H1 (cell line): ENCODE data around the gene MRPS35. TPM values are rescaled to one million over a fixed set of nuclear protein-coding genes. Genes with fewer than 3 reads are reported as not detected.

Experiments used
- CTCF ChIA-PET: fragments of 300-600 bp; sonication (Branson Sonifier 250); formaldehyde crosslinking; loops from one replicate; lab custom pipeline; 2021; ENCODE audit not compliant: partially characterized antibody; lab: Charles Lee
- POLR2A ChIA-PET: fragments of 300-600 bp; sonication (Branson Sonifier 250); formaldehyde crosslinking; loops from one replicate; lab custom pipeline; 2021; ENCODE audit warnings: inconsistent platforms; ENCODE audit not compliant: partially characterized antibody; lab: Charles Lee
- DNase-seq, 2 experiments: peaks; one replicate each; pipeline versions ENCODE4 v3.0.0 to v3.0.0-alpha.2; 2010 to 2022; ENCODE audit warnings: low spot score in 2 of 2, low read depth in 1 of 2, mixed read lengths in 1 of 2
- FAIRE-seq: peaks from 2 replicates; lab custom pipeline; 2011; peaks lifted over from hg19 to GRCh38; lab: Jason Lieb, UNC
- H2AFZ ChIP-seq: 2 replicates; pipeline ENCODE4 v1.8.1; 2012; ENCODE audit warnings: low read length, inconsistent platforms
- H2AK5ac ChIP-seq: 2 replicates; pipeline ENCODE4 v1.6.1; 2013; ENCODE audit warnings: low read depth, low read length
- H2BK120ac ChIP-seq: replicated peaks from 2 replicates; pipeline ENCODE3; 2013; ENCODE audit warnings: low read depth, low read length, inconsistent platforms
- H2BK12ac ChIP-seq: 2 replicates; pipeline ENCODE4 v1.6.1; 2013; ENCODE audit warnings: low read depth, low read length
- H2BK15ac ChIP-seq: 2 replicates; pipeline ENCODE4 v1.6.1; 2013; ENCODE audit warnings: low read length
- H2BK20ac ChIP-seq: 2 replicates; pipeline ENCODE4 v1.6.1; 2013; ENCODE audit warnings: low read length
- H2BK5ac ChIP-seq: 2 replicates; pipeline ENCODE4 v1.6.1; 2013; ENCODE audit warnings: low read depth, low read length
- H3K14ac ChIP-seq: 2 replicates; pipeline ENCODE4 v1.6.1; 2013; ENCODE audit warnings: inconsistent platforms; ENCODE audit not compliant: insufficient read length
- H3K18ac ChIP-seq: 2 replicates; pipeline ENCODE4 v1.6.1; 2013; ENCODE audit warnings: low read length; ENCODE audit errors: extremely low read depth
- H3K23ac ChIP-seq: 2 replicates; pipeline ENCODE4 v1.6.1; 2013; ENCODE audit warnings: inconsistent platforms; ENCODE audit not compliant: insufficient read length
- H3K23me2 ChIP-seq: 2 replicates; pipeline ENCODE4 v1.6.1; 2013; ENCODE audit warnings: low read depth, low read length
- H3K27ac ChIP-seq: 2 replicates; pipeline ENCODE4 v1.6.1; 2011; ENCODE audit warnings: low read depth, low read length, inconsistent platforms
- H3K27me3 ChIP-seq, 4 experiments: replicated peaks in 1 of 4; 1 replicate in 1 of 4; 2 replicates in 3 of 4; pipeline versions ENCODE4 v1.6.1 to v1.8.1; 2011 to 2013; ENCODE audit warnings: low read length in 3 of 4, mild to moderate bottlenecking in 3 of 4, inconsistent platforms in 2 of 4, mixed read lengths in 2 of 4, moderate library complexity in 1 of 4; ENCODE audit not compliant: control insufficient read depth in 3 of 4, insufficient read depth in 3 of 4; ENCODE audit errors: extremely low read depth in 1 of 4
- H3K36me3 ChIP-seq, 4 experiments: 2 replicates each; pipeline versions ENCODE4 v1.6.1 to v1.8.1; 2011 to 2013; ENCODE audit warnings: mild to moderate bottlenecking in 4 of 4, low read length in 3 of 4, moderate library complexity in 2 of 4, control low read depth in 1 of 4, inconsistent platforms in 1 of 4; ENCODE audit not compliant: insufficient read depth in 4 of 4, control insufficient read depth in 2 of 4
- H3K4ac ChIP-seq: replicated peaks from 2 replicates; pipeline ENCODE3; 2013; ENCODE audit warnings: low read length, low read depth, mixed read lengths, inconsistent platforms; ENCODE audit not compliant: insufficient read length
- H3K4me1 ChIP-seq, 4 experiments: replicated peaks in 1 of 4; 1 replicate in 1 of 4; 2 replicates in 3 of 4; pipeline versions ENCODE4 v1.6.1 to v1.8.1; 2011 to 2013; ENCODE audit warnings: low read length in 3 of 4, inconsistent platforms in 2 of 4, mixed read lengths in 1 of 4; ENCODE audit not compliant: insufficient read depth in 4 of 4, control insufficient read depth in 3 of 4
- H3K4me2 ChIP-seq, 2 experiments: 2 replicates each; pipeline versions ENCODE4 v1.6.1 to v1.8.1; 2011 to 2013; ENCODE audit warnings: low read depth in 2 of 2, low read length in 2 of 2, control low read depth in 1 of 2, inconsistent platforms in 1 of 2, mild to moderate bottlenecking in 1 of 2; ENCODE audit not compliant: insufficient read depth in 1 of 2
- H3K4me3 ChIP-seq, 4 experiments: fragments of 200-600, 300-600 bp in 1 of 4; sonication (generic), shearing (Covaris generic), sonication (Bioruptor Twin) in 1 of 4; 2 replicates each; pipeline versions ENCODE4 v1.5.1 to v1.8.1; 2011 to 2016; ENCODE audit warnings: low read length in 4 of 4, low read depth in 3 of 4, control low read depth in 2 of 4, inconsistent platforms in 2 of 4, mild to moderate bottlenecking in 2 of 4, mixed read lengths in 1 of 4, moderate library complexity in 1 of 4; ENCODE audit not compliant: insufficient read depth in 2 of 4; ENCODE audit errors: extremely low read depth in 1 of 4
- H3K56ac ChIP-seq: replicated peaks from 2 replicates; pipeline ENCODE3; 2013; ENCODE audit warnings: low read depth, mild to moderate bottlenecking, mixed read lengths, low read length, inconsistent platforms; ENCODE audit not compliant: insufficient read length
- H3K79me1 ChIP-seq: 2 replicates; pipeline ENCODE4 v1.6.1; 2013; ENCODE audit warnings: low read depth, low read length, control low read depth
- H3K79me2 ChIP-seq, 2 experiments: 2 replicates each; pipeline versions ENCODE4 v1.6.1 to v1.8.1; 2012 to 2013; ENCODE audit warnings: low read length in 2 of 2, mild to moderate bottlenecking in 2 of 2, inconsistent platforms in 1 of 2; ENCODE audit not compliant: insufficient read depth in 2 of 2, control insufficient read depth in 1 of 2
- H3K9ac ChIP-seq, 4 experiments: replicated peaks in 1 of 4; 1 replicate in 1 of 4; 2 replicates in 3 of 4; pipeline versions ENCODE4 v1.6.1 to v1.8.1; 2011 to 2013; ENCODE audit warnings: low read depth in 3 of 4, low read length in 3 of 4, control low read depth in 2 of 4, mild to moderate bottlenecking in 2 of 4, moderate library complexity in 2 of 4, inconsistent platforms in 1 of 4; ENCODE audit errors: extremely low read depth in 1 of 4
- H3K9me3 ChIP-seq, 2 experiments: 2 replicates each; pipeline versions ENCODE4 v1.6.1 to v1.8.1; 2012 to 2013; ENCODE audit warnings: mild to moderate bottlenecking in 2 of 2, moderate library complexity in 2 of 2, control low read depth in 1 of 2, inconsistent platforms in 1 of 2, low read depth in 1 of 2, low read length in 1 of 2, mixed read lengths in 1 of 2; ENCODE audit not compliant: insufficient read depth in 2 of 2
- H4K20me1 ChIP-seq, 2 experiments: replicated peaks in 1 of 2; 2 replicates each; pipeline versions ENCODE3 to v1.8.1; 2011 to 2013; ENCODE audit warnings: inconsistent platforms in 2 of 2, low read length in 2 of 2, mild to moderate bottlenecking in 1 of 2; ENCODE audit not compliant: insufficient read depth in 2 of 2, control insufficient read depth in 1 of 2
- H4K5ac ChIP-seq: 2 replicates; pipeline ENCODE4 v1.6.1; 2013; ENCODE audit warnings: low read length, low read depth, mixed read lengths, inconsistent platforms; ENCODE audit not compliant: insufficient read length
- H4K8ac ChIP-seq: 2 replicates; pipeline ENCODE4 v1.8.0; 2013; ENCODE audit warnings: mild to moderate bottlenecking, moderate library complexity, low read length, inconsistent platforms; ENCODE audit not compliant: insufficient read depth; ENCODE audit errors: extremely low read depth
- H4K91ac ChIP-seq: replicated peaks from 2 replicates; pipeline ENCODE3; 2013; ENCODE audit warnings: low read length, mixed read lengths, inconsistent platforms; ENCODE audit not compliant: insufficient read length
- CBX8 ChIP-seq: fragments of 300-800, 300-1000 bp; sonication (generic); IDR thresholded peaks from 2 replicates; pipeline ENCODE4 v1.7.1; 2016; ENCODE audit warnings: low read depth, low read length, borderline replicate concordance
- CEBPB ChIP-seq: IDR thresholded peaks from 2 replicates; pipeline ENCODE4 v1.6.1; 2012; ENCODE audit warnings: low read depth, low read length
- CREB1 ChIP-seq: IDR thresholded peaks from 2 replicates; pipeline ENCODE4 v1.6.1; 2012; ENCODE audit warnings: inconsistent platforms
- EP300 ChIP-seq, 2 experiments: IDR thresholded peaks; 1 replicate in 1 of 2; 2 replicates in 1 of 2; pipeline ENCODE4 v1.6.1; 2011 to 2012; ENCODE audit warnings: low read depth in 2 of 2, low read length in 2 of 2, mild to moderate bottlenecking in 2 of 2, borderline replicate concordance in 1 of 2, inconsistent platforms in 1 of 2, moderate library complexity in 1 of 2
- NRF1 ChIP-seq: IDR thresholded peaks from 2 replicates; pipeline ENCODE4 v1.6.1; 2011; ENCODE audit warnings: mild to moderate bottlenecking, low read depth, low read length, improper control_type of control experiment
- RBBP5 ChIP-seq: IDR thresholded peaks from 2 replicates; pipeline ENCODE4 v1.7.1; 2012; ENCODE audit warnings: low read depth, mild to moderate bottlenecking, inconsistent platforms, low read length, moderate library complexity, borderline replicate concordance
- RFX5 ChIP-seq: IDR thresholded peaks from 2 replicates; pipeline ENCODE4 v1.6.1; 2011; ENCODE audit warnings: low read depth, low read length, improper control_type of control experiment, borderline replicate concordance
- SRF ChIP-seq: IDR thresholded peaks from 2 replicates; pipeline ENCODE4 v1.6.1; 2011; ENCODE audit warnings: mild to moderate bottlenecking, low read depth, low read length, moderate library complexity
- SUZ12 ChIP-seq: fragments of 200-600 bp; sonication (generic); IDR thresholded peaks from 2 replicates; pipeline ENCODE4 v1.6.1; 2012; ENCODE audit warnings: mild to moderate bottlenecking, inconsistent platforms, low read length, moderate library complexity, mixed read lengths
- TAF1 ChIP-seq: IDR thresholded peaks from 2 replicates; pipeline ENCODE4 v1.6.1; 2011; ENCODE audit warnings: mild to moderate bottlenecking, low read depth, low read length
- TCF12 ChIP-seq: IDR thresholded peaks from 2 replicates; pipeline ENCODE4 v1.6.1; 2011; ENCODE audit warnings: low read depth, mild to moderate bottlenecking, low read length
- WGBS, 2 experiments: shearing (Covaris generic) in 1 of 2; methylation state at CpG; one replicate each; pipeline versions ENCODE4 v1.1.6 to v1.1.7; 2013 to 2015; ENCODE audit warnings: low lambda C conversion rate in 2 of 2, mixed read lengths in 2 of 2, inconsistent platforms in 1 of 2, low coverage in 1 of 2, missing lambda C conversion rate in 1 of 2; ENCODE audit not compliant: insufficient replicate concordance in 2 of 2, insufficient coverage in 1 of 2, insufficient read length in 1 of 2; ENCODE audit errors: extremely low coverage in 1 of 2, missing lambda C conversion rate in 1 of 2; 5-methylcytosine and 5-hydroxymethylcytosine counted together
- polyA plus RNA-seq, 7 experiments: library from polyadenylated mRNA; depleted of rRNA in 3 of 7; stranded (reverse) in 5 of 7; unstranded in 2 of 7; fragments of >200 nt in 5 of 7; fragments of 200-250 nt in 2 of 7; gene quantifications; 1 replicate in 5 of 7; 2 replicates in 1 of 7; 4 replicates in 1 of 7; pipeline versions ENCODE4 v1.2.1 to v1.2.3, GENCODE V29; 2011 to 2013; ENCODE audit warnings: missing spikeins in 2 of 7, mixed read lengths in 2 of 7
- total RNA-seq: library from RNA; stranded (reverse); fragmentation: NEBNext Ultra II Directional; extraction: Animal tissue kit (Norgen Biotek cat#: 25700); gene quantifications from 2 replicates; pipeline ENCODE4 v1.2.1, GENCODE V29; 2021
- TF ChIP-seq, protein P1 (sequence below): IDR thresholded peaks from 2 replicates; pipeline ENCODE4 v1.6.1; 2012; ENCODE audit warnings: inconsistent platforms

Gene MRPS35
- total and polyA plus RNA-seq, 2 of the 8 experiments (the other 6 are each of a cell fraction or from before 2014, with no cell fraction given): 26.8 to 47.9 TPM

DNA sequence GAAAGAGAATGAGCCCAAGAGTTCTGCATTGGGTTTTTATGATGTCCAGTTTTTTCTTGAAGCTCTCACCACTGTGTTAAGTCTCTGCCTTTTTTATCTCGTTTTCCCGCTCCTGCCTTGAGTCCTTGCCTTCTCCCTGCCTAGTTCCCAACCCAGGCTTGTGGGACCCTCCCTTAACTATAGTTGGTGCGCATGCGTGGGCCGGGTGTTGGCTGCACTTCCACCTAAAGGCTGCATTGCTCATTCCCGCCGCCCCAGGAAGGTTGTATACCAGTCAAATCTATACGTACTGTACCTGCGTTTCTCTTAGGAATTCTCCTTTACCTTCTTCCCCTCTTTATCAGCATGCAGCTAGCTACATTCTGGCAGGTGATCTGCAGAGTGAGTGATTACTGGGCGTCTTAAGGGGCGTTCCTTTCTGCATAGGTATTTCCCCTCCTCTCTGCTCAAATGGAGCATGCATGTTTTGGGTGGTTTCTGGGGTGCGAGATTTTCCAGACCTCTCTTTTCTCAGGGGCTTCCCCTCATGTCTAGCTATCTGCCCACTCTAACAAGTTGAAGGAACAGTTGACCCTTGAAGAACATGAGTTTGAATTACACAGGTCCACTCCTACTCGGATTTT, 21.0 kb upstream of the MRPS35 start:
- no peak overlapping the region for H3K23ac ChIP-seq
- H3K14ac ChIP-seq: no peak overlapping the region
- ChIA-PET POLR2A (interaction anchor here (0.6 kb wide), 1 partner anchor 255 kb away, joined by 3 read pairs; no protein-coding TSS in a partner anchor), CTCF (interaction anchor here (1.0 to 2.0 kb wide), 2 partner anchors 13 to 87 kb away, joined by 3 to 5 read pairs; no protein-coding TSS in a partner anchor)
- no peak overlapping the region for H2BK120ac ChIP-seq
- WGBS, 2 experiments: 87% methylated on average over 13 of the region's 13 CpGs; no CpG with 5 or more reads in 1 of the 2 experiments
- no peak overlapping the region for H3K56ac ChIP-seq
- no peaks in the 10 kb centered on the region for H3K27me3 ChIP-seq
- H4K5ac ChIP-seq: no peak overlapping the region
- no peak overlapping the region for H2BK20ac ChIP-seq
- no peak overlapping the region for H3K4ac ChIP-seq
- no peak overlapping the region for H3K4me3 ChIP-seq
- H2BK5ac ChIP-seq: no peak overlapping the region
- DNase-seq (no peak), FAIRE-seq (no peak)
- H3K18ac ChIP-seq: no peak overlapping the region
- no peaks in the 10 kb centered on the region for H3K23me2 ChIP-seq
- H4K8ac ChIP-seq: no peak overlapping the region
- H4K20me1 ChIP-seq: peaks cover 0 to 2% of the 10 kb centered on the region in 2 experiments
- H3K9me3 ChIP-seq: no peaks in the 10 kb centered on the region
- H4K91ac ChIP-seq: no peak overlapping the region
- TF ChIP-seq, protein P1, sequence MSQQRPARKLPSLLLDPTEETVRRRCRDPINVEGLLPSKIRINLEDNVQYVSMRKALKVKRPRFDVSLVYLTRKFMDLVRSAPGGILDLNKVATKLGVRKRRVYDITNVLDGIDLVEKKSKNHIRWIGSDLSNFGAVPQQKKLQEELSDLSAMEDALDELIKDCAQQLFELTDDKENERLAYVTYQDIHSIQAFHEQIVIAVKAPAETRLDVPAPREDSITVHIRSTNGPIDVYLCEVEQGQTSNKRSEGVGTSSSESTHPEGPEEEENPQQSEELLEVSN: no peak
- TF ChIP-seq NRF1 (no peak), TCF12 (no peak), SUZ12 (no peak), SRF (no peak), CEBPB (no peak), RFX5 (no peak), CBX8 (no peak), RBBP5 (no peak), TAF1 (no peak), CREB1 (no peak), EP300 (IDR thresholded peaks at IDR 0.05; ENCODE audit: borderline replicate concordance in 1 of 2, low read depth in 2 of 2, low read length in 2 of 2) (no peak)
- no peak overlapping the region for H2AFZ ChIP-seq
- no peak overlapping the region for H2BK15ac ChIP-seq
- no peaks in the 10 kb centered on the region for H3K4me1 ChIP-seq
- H3K79me2 ChIP-seq: no peaks in the 10 kb centered on the region
- no peak overlapping the region for H2AK5ac ChIP-seq
- H3K27ac ChIP-seq: no peak overlapping the region
- H3K79me1 ChIP-seq: no peaks in the 10 kb centered on the region
- no peak overlapping the region for H3K4me2 ChIP-seq
- H2BK12ac ChIP-seq: no peak overlapping the region
- H3K36me3 ChIP-seq: peaks cover 0 to 6% (median 3%) of the 10 kb centered on the region in 4 experiments; a peak in 4 of 8 replicates
- no peak overlapping the region for H3K9ac ChIP-seq
